Caco-2 (cell line): ENCODE measurements around the gene EN2. TPM values are rescaled to one million over a fixed set of nuclear protein-coding genes. Genes with fewer than 3 reads are reported as not detected.

Experiments used
- BruUV-seq: library from RNA; stranded (reverse); fragments of 400-500 nt; replicated peaks from 2 replicates; lab custom pipeline; 2021; lab: Mats Ljungman, UMichigan
- CTCF ChIA-PET: fragments of 300-600 bp; sonication (Branson Sonifier 250); formaldehyde crosslinking; loops from one replicate; lab custom pipeline; 2022; ENCODE audit warnings: antibody characterized with exemption; lab: Charles Lee
- POLR2A ChIA-PET: fragments of 300-600 bp; sonication (Branson Sonifier 250); formaldehyde crosslinking; loops from one replicate; lab custom pipeline; 2022; ENCODE audit warnings: antibody characterized with exemption; lab: Charles Lee
- DNase-seq, 2 experiments: peaks; one replicate each; pipeline versions ENCODE4 v3.0.0 to v3.0.0-alpha.2; 2020 to 2022
- H3K27me3 ChIP-seq: replicated peaks from 2 replicates; pipeline ENCODE4 v1.6.0; 2011; ENCODE audit warnings: low read length; ENCODE audit not compliant: control insufficient read depth, insufficient read depth
- H3K36me3 ChIP-seq: 2 replicates; pipeline ENCODE4 v1.5.1; 2011; ENCODE audit warnings: low read length; ENCODE audit not compliant: control insufficient read depth, insufficient read depth
- H3K4me1 ChIP-seq: fragments of 250-450 bp; sonication (Bioruptor Pico); 2 replicates; pipeline ENCODE4 v1.5.1; 2020; ENCODE audit warnings: mild to moderate bottlenecking
- H3K4me3 ChIP-seq: 2 replicates; pipeline ENCODE4 v1.5.1; 2011; ENCODE audit warnings: low read depth, mild to moderate bottlenecking, control low read depth, low read length
- H3K9me3 ChIP-seq: fragments of 250-450 bp; sonication (Bioruptor Pico); 2 replicates; pipeline ENCODE4 v1.5.1; 2020; ENCODE audit warnings: mild to moderate bottlenecking, moderate library complexity
- H3K27ac Mint-ChIP-seq: one replicate; pipeline ENCODE4 v1.8.0; 2022; ENCODE audit warnings: mixed read lengths; ENCODE audit not compliant: unreplicated experiment
- H3K27me3 Mint-ChIP-seq: one replicate; pipeline ENCODE4 v1.8.0; 2022; ENCODE audit warnings: mixed read lengths; ENCODE audit not compliant: insufficient read depth, unreplicated experiment
- H3K36me3 Mint-ChIP-seq: one replicate; pipeline ENCODE4 v1.8.0; 2022; ENCODE audit warnings: mild to moderate bottlenecking, mixed read lengths; ENCODE audit not compliant: insufficient read depth, unreplicated experiment
- H3K4me1 Mint-ChIP-seq: one replicate; pipeline ENCODE4 v1.8.0; 2022; ENCODE audit warnings: low read depth, mixed read lengths; ENCODE audit not compliant: unreplicated experiment
- H3K4me3 Mint-ChIP-seq: one replicate; pipeline ENCODE4 v1.8.0; 2022; ENCODE audit warnings: mild to moderate bottlenecking, moderate library complexity, mixed read lengths; ENCODE audit not compliant: unreplicated experiment
- H3K9me3 Mint-ChIP-seq: one replicate; pipeline ENCODE4 v1.8.0; 2022; ENCODE audit warnings: mixed read lengths; ENCODE audit not compliant: unreplicated experiment
- CTCF ChIP-seq, 2 experiments: fragments of 200-600 bp in 1 of 2; IDR thresholded peaks; 1 replicate in 1 of 2; 2 replicates in 1 of 2; pipeline versions ENCODE4 v1.5.1 to v1.8.0; 2011 to 2022; ENCODE audit warnings: antibody characterized with exemption in 1 of 2, control low read depth in 1 of 2, inconsistent platforms in 1 of 2, low read depth in 1 of 2, low read length in 1 of 2, mild to moderate bottlenecking in 1 of 2, moderate library complexity in 1 of 2; ENCODE audit not compliant: insufficient read depth in 1 of 2, severe bottlenecking in 1 of 2, unreplicated experiment in 1 of 2
- intact Hi-C: fragments of 100-400 bp; cut with micrococcal nuclease; formaldehyde crosslinking; loops from one replicate; pipeline ENCODE4 v1.10.0; 2022; ENCODE audit not compliant: unreplicated experiment
- total RNA-seq: library from RNA; stranded (reverse); gene quantifications from 2 replicates; pipeline ENCODE4 v1.2.3, GENCODE V29; 2022

The EN2 gene
- total RNA-seq, 1 experiment from 2014 or later, result 1.5 TPM

- CTCF ChIA-PET, result no interaction called here
- Mint-ChIP-seq H3K27ac (no peak overlapping the region), H3K4me3 (no peak overlapping the region), H3K36me3 (no peaks in the 10 kb centered on the region), H3K27me3 (peaks cover 34% of the 10 kb centered on the region), H3K9me3 (no peaks in the 10 kb centered on the region), H3K4me1 (no peaks in the 10 kb centered on the region)
- Histone ChIP-seq H3K27me3 (no peaks in the 10 kb centered on the region; the same call in 1 of the 2 replicates), H3K36me3 (no peaks in the 10 kb centered on the region), H3K9me3 (no peaks in the 10 kb centered on the region), H3K4me1 (no peaks in the 10 kb centered on the region), H3K4me3 (no peak overlapping the region)
- POLR2A ChIA-PET, result no interaction called here
- no peak for DNase-seq
- no TSS peak for BruUV-seq
- intact Hi-C loops, result no loop called here
- TF ChIP-seq CTCF (IDR thresholded peaks at IDR 0.05; ENCODE audit: insufficient read depth in 1 of 2, low read depth in 1 of 2, low read length in 1 of 2, severe bottlenecking in 1 of 2, unreplicated experiment in 1 of 2), result no peak
Observed at GRCh38 chr7:155439311-155440017, 18.5 kb upstream of the EN2 start.

GRCh38 chr7:155440018-155440410 is 17.9 kb upstream of the EN2 start:
- H3K27me3 Mint-ChIP-seq, result peaks cover 33% of the 10 kb centered on the region

GRCh38 chr7:155441856-155442255 is 16.1 kb upstream of the EN2 start:
- intact Hi-C loops, result no loop called here
- Mint-ChIP-seq H3K4me1 (no peaks in the 10 kb centered on the region), H3K4me3 (no peak overlapping the region), H3K36me3 (no peaks in the 10 kb centered on the region), H3K27me3 (peaks cover 28% of the 10 kb centered on the region), H3K27ac (no peak overlapping the region), H3K9me3 (no peaks in the 10 kb centered on the region)
- ChIA-PET POLR2A (no interaction called here), CTCF (no interaction called here)
- Histone ChIP-seq H3K27me3 (no peaks in the 10 kb centered on the region; the same call in 1 of the 2 replicates), H3K36me3 (no peaks in the 10 kb centered on the region), H3K4me1 (no peaks in the 10 kb centered on the region), H3K9me3 (no peaks in the 10 kb centered on the region), H3K4me3 (no peak overlapping the region)
- no TSS peak for BruUV-seq
- no peak for DNase-seq
- no peak for TF ChIP-seq CTCF (IDR thresholded peaks at IDR 0.05; ENCODE audit: insufficient read depth in 1 of 2, low read depth in 1 of 2, low read length in 1 of 2, severe bottlenecking in 1 of 2, unreplicated experiment in 1 of 2)

More at GRCh38 chr7:155440018-155440410, 17.9 kb upstream of the EN2 start:
- H3K4me3 ChIP-seq, result no peak overlapping the region
- BruUV-seq, result no TSS peak
- H3K4me1 ChIP-seq, result no peaks in the 10 kb centered on the region
- Mint-ChIP-seq H3K9me3 (no peaks in the 10 kb centered on the region), H3K27ac (no peak overlapping the region), H3K4me1 (no peaks in the 10 kb centered on the region), H3K4me3 (no peak overlapping the region), H3K36me3 (no peaks in the 10 kb centered on the region)
- POLR2A ChIA-PET, result no interaction called here
- H3K9me3 ChIP-seq, result no peaks in the 10 kb centered on the region
- CTCF ChIA-PET, result no interaction called here
- no peaks in the 10 kb centered on the region for H3K36me3 ChIP-seq
- DNase-seq, result no peak
- TF ChIP-seq CTCF (IDR thresholded peaks at IDR 0.05; ENCODE audit: insufficient read depth in 1 of 2, low read depth in 1 of 2, low read length in 1 of 2, severe bottlenecking in 1 of 2, unreplicated experiment in 1 of 2), result no peak
- intact Hi-C loops, result no loop called here
- no peaks in the 10 kb centered on the region; the same call in 1 of the 2 replicates for H3K27me3 ChIP-seq
